ENCODE data around the gene JUN. TPM values are rescaled to one million over a fixed set of nuclear protein-coding genes. Genes with fewer than 3 reads are reported as not detected.
"Not testable (repeated sequence)": the region's sequence is repeated elsewhere in the genome, so short reads cannot be mapped to it uniquely, and the experiment has no call there.

JUN gene
- total RNA-seq, 1 experiment from 2014 or later: 36.6 TPM

DNA sequence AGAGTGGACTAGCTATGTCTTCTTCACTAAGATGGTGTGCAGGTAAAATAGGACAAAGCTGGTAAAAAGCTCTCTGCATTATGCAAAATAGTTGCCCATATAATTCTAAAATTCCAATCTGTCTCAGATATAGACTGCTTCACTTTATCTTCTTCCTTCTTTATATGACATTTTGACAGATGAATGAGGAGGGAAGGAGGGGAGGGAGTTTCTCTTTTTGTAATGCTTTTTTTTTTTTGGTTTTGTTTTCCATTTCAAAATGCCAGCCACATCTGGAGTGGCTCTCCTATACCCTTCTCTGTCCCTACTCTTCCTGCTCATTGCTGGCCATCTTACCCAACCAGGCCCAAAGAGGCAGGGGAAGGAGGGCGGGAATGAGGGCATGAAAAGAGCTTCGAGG lies 24.2 kb upstream of the JUN start:
- DNase-seq (ENCODE audit: low read depth): no peak

DNA sequence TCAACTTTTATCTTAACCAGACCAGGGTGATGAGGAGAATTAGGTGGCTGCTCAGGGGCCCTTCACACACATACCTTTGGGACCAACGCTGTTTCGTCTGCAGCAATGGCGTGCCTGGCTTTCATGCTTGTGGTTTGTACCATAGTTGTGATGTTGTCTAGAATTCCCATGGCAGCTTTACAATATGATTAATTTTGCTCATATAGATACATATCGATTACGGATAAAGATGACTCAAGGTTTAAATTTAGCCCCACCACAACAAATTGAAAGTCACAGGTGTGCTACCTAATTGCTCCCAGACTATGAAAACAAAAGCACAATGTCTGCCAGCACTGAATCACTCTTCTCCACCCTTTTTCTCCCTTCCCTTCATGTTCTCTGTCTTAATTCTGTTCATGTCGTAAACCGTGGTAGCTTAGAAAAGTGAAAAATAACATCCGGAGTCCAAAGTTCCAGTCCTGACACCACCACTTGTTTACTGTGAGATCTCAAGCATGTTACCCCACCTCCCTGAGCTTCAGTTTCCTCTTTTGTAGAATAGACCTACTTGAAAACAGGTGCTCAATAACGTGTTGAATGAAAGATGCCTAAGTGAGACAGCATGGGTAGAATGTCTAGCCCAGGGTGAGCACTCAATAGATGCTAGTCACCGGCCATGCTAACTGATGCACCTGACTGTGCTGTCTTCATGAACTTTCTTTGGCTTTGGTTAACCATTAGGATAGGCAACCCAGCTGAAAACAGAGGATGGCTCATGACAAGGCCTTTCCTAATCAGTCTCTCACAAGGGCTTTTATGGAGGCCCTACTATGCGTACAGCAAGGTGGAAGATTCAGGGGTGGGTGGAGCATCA lies 22.1 kb upstream of the JUN start:
- no peak for DNase-seq (ENCODE audit: low read depth)

DNA sequence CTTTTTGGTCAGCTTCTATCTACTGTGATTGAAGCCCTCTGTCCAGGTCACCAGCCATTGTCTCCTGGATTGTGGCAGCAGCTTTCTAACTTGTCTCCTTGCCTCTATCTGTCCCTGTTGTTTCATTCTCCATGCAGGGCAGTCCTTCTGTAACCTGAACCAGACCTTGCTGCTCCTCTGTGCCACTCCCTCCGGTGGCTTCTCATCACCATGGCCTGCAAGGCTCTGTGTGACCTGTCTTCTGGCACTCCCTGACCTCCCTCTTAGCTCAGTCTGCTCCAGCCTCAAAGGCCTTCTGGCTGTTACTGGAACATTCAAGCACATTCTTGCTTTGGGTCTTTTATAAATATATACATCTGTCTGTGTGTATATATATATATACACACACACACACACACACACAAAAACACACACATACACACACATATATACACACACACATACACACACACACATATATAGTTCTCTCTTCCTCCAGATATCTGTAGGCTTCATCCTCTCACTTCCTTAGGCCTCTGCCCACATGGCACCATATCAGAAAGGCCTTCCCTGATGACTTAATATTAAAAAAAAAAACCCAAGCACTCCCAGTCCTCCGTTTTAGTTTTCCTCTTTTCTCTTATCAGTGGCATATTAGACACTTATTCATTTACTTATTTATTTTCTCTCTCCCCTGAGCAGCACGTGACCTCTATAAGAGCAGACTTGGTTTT lies 21.2 kb upstream of the JUN start:
- no peak for DNase-seq (ENCODE audit: low read depth)

DNA sequence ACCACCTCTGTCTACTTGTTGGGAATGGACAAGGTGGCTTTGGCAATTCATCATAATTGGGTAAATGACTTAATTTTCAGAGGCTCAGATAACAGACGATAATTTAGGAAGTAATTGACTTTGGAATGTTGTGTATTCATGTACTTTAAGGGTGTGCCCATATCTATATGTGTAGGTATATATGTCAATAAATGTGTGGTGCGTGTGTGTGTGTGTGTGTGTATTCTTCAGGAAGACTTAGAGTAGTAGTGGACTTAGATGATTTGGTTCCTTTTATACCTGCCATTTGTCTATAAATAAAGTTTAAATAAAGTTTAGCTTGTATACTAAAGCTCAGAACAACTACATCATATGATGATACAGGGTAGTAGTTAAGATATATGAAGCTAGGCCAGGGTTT lies 20.0 kb upstream of the JUN start:
- no peak for DNase-seq (ENCODE audit: low read depth)

DNA sequence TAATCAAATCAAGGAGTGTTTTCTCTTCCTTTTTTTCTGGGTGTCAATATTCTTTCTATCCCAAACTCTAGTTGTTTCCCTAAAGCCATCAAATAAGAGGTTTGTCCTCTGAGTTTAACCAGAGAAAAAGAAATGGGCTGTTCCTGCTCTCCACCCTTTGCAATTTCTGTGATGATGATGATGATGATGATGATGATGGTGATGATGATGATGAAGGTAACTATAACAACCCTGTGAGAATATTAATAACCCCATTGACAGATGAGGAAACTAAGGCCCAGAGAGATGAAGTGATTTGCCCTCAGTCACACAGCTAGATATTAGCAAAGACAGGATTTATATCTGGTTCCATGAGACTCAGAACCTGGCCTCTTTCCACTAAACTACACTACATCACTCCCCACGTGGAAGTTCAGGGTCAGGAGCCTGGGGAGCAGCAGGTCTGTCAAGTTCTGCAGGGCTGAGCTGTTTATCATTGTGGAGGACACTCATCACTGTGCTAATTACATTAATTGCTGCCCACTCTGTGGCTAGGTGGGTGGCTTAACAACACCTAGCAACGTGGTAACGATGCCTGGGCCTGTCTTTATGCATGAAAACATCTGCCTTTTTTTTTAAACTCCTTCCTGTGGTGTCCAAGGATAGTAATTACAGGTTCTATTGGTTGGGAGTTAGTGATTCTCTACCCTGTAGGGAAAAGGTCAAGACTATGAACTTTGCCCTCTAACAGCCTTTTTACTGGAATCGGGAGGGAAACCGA lies 19.0 kb upstream of the JUN start:
- no peak for DNase-seq (ENCODE audit: low read depth)

DNA sequence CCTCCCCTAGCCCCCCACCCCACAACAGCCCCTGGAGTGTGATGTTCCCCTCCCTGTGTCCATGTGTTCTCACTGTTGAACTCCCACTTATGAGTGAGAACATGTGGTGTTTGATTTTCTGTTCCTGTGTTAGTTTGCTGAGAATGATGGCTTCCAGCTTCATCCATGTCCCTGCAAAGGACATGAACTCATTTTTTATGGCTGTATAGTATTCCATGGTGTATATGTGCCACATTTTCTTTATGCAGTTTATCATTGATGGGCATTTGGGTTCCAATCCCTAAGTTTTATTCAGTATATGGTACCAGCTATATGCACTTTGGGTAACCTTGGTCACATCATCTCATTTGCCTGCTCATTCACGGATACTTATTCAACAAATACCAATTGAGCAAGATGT lies 17.4 kb upstream of the JUN start:
- not testable (repeated sequence) for DNase-seq (ENCODE audit: low read depth)

DNA sequence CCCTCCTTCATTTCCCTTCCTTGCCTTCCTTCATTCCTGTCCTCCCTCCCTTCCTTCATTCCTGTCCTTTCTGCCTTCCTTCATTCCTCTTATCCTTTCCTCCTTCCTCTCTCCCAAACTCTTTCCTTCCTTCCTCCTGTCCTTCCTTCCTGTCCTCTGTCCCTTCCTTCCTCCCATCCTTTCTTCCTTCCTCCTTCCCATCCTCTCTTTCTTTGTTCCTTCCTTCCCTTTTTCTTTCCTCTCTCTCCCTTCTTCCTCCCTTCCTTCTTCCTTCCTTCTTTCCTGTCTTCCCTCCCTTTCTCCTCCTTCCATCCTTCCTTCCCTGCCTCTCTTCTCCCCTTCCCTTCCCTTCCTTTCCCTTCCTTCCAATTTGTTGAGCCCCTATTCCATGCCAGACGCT lies 15.8 kb upstream of the JUN start:
- DNase-seq (ENCODE audit: low read depth): no peak

DNA sequence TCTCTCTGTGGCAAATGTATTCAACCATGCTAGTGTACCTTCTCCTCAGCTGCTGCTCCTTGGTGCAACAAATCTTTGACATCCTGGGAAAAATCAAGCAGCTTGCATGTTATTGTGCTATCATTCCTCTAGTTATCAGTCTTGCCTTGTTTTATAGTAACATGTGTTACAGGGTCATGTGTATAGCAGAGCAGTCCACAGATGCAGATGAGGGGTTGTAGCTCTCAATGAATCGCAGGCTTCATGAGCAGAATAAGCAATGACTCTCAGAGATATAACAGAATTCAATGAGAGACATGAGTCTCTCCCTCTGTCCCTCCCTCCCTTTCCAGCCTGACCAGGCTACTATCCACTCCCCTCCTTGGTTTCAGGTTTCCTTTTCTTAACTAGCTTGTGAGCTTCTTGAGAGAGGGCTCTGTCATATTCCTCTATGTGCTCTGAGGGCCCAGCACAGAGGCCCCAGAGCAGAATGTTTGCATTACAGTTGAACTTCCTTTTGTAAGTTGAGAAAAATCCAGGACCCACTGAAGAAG lies 15.1 kb upstream of the JUN start:
- no peak for DNase-seq (ENCODE audit: low read depth)

DNA sequence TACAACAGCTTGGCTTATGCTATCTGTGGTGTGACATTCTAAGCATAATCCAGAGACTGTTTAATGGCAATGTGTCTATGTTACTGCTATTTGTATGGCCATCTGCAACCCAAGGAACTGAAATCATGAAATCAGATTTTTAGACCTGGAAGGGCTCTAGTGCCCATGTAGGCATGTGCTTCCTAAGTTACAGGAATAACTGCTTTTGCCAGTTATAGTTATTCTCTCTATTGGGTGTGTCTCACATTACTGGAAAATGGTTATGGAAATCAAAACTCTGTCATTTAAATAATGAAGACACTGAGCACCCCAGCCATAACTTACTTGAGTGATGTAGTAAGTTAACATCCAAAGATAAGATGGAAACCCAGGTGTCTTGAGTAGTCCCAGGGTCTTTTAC lies 12.6 kb upstream of the JUN start:
- DNase-seq (ENCODE audit: low read depth): no peak

DNA sequence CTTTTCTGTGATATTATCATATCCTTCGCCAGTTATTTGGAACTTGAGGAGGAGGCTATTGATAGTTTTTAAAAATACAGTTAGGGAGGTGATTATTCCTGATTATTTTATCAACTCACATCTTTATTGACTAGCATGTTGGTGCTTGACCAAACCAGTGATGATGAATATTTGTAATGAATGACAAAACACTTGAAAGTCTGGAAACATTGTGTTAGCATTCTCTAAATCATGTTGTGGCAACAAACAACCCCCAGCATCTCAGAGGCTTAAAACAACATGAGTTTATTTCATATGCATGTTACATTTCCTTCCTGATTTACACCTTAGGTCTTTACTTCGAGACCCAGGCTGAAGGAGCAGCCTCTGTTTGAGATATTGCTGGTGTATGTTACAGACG lies 10.7 kb upstream of the JUN start:
- no peak for DNase-seq (ENCODE audit: low read depth)

DNA sequence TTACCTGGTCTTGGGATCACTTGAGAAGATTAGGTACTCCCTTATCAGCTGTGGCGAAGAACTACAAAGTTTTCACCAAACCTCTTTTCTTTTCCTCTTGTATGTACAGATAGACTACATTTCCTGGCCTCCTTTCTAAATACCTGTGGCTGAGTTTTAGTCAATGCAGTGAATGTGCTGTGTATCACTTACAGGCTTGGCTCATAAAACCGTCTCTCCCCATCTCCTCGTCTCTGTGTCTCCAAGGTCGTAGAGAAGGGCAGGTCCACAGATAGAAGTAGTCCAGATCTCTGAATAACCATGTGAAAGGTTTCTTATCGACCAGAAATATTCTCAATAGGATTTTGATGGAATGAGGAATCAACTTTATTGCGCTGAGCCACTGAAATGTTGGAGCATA lies 9.0 kb upstream of the JUN start:
- no peak for DNase-seq (ENCODE audit: low read depth)

DNA sequence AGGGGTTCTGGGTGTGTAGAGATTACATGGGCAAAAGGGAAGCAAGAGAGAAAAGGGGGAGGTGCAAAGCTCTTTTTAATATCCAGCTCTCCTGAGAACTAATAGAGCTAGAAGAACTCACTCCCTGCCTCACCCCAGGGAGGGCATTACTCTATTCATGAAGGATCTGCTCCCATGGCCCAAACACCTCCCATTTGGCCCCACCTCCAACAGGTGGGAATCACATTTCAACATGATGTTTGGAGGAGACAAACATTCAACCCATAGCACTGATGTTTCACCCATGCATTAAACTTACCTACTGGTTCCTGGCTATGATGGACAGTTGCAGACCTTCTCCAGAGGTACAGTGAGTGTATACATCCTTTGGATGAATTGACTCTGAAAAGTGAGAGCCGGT lies 7.3 kb upstream of the JUN start:
- no peak for DNase-seq (ENCODE audit: low read depth)

DNA sequence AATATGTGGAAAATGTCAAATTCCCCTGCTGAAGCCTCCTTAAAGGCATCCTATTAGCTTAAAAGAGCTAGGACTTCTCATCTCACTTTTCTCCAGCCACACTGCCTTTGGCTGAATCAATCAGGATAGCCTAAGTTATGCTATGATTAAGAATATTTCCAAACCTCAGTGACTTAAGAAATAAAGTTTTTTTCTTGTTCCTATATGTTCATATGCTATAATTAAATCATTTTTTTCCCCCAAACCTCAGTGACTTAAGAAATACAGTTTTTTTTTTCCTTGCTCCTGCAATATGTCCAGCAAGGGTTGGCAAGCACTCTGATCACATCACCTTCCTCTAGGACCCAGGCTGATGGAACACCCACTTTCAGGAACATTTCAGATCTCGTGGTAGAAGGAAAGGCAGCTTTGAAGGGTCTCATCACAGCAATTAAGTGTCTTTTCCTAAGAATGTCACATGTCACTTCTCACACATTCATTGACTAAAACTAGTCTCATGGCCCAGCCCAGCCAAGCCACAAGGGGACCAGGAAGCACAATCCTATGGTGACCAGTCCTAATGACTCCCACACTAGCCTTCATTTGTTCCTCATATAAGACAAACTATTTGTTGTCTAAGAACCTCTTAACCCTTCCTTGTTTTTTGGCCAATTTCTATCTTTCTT lies 6.3 kb upstream of the JUN start:
- no peak for DNase-seq (ENCODE audit: low read depth)

DNA sequence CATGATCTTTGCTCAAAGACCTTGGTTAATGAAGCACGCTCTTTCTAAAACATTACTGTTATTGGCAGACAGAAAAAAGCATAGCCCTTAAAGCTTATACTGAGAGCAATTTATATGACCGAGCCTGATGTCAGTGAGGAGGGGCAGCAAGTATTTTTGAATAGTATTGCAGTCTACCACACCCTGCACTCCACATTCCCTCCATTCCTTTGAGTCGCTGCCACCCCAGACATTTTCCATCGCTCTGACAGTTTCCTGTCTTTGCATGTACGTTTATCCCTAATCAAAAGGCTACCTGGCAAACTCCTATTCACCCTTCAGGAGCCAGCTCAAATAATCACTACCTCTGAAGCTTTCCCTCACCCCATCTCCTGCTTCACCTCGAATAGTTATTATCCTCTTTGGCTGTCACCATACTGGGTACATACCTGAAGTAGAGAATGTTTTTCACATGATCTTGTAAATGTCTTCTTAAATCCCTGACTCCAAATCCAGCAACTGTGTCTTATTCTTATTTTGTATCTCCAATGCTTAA lies 5.5 kb upstream of the JUN start:
- no peak for DNase-seq (ENCODE audit: low read depth)

DNA sequence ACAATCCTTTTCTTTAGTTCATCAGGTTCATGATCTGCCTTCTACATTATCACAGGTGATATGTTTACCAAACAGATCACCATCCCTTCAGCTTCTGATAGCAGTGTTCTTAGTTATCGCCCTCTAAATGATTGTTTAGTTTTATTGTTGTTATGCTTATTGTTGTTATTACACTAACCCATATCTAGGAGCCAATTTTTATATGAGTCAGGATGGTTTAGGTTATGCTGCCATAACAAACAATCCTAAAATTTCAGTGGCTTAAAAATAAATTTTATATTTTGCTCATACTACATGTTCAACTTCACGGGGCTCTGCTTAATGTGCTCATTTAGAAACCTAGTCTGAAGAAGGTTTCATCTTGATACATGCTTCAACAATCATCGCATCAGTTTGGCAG lies 4.4 kb upstream of the JUN start:
- no peak for DNase-seq (ENCODE audit: low read depth)

DNA sequence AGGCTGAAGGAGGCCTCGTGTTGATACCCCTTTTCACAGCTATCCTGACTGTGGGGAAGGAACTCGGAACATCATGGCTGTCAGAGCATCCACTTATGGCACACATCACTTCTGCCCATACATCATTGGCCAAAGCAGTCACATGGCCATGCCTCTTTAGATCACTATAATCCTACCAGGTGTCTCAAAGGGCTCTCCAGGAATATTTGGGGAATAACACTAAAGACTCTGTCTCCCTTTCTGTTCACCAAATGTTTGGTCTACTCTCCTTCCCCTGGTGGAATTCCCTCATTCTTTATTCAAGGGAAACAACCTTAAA lies 3.0 kb upstream of the JUN start:
- no peak for DNase-seq (ENCODE audit: low read depth)

DNA sequence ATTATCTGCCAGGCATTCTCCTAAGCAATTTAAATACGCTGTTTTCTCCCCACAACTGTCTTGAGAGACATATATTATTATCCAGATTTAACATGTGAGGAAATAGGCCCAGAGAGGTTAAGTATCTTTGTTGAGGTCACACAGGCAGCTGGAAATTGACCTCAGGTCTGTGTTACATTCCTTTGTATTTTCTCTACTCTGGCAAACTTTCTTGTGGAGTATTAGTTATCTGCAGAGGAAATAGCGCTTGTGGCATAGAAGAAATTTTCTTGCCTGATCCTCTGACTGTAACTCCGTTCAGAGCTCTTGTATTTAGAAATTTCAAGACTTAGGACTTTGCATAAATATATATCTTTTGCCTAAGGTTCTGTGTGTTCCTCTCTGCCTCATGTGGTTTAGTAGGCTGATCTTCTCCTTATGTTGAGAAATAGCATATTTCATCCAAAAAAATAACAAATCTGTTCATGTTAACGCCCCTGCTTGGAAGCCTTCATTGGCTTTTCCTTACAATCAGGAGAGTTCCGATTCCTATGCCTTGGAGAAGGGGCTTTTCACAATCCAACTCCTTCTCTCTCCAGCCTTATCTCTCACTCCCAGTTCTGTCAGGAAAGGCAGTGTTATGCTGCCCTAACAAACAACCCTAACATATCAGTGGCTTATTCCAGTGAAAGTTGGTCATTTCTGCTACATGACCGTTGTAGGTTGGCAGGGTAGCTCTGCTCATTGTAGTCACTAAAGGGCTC lies 2.5 kb upstream of the JUN start:
- DNase-seq (ENCODE audit: low read depth): peak; percentile 32

DNA sequence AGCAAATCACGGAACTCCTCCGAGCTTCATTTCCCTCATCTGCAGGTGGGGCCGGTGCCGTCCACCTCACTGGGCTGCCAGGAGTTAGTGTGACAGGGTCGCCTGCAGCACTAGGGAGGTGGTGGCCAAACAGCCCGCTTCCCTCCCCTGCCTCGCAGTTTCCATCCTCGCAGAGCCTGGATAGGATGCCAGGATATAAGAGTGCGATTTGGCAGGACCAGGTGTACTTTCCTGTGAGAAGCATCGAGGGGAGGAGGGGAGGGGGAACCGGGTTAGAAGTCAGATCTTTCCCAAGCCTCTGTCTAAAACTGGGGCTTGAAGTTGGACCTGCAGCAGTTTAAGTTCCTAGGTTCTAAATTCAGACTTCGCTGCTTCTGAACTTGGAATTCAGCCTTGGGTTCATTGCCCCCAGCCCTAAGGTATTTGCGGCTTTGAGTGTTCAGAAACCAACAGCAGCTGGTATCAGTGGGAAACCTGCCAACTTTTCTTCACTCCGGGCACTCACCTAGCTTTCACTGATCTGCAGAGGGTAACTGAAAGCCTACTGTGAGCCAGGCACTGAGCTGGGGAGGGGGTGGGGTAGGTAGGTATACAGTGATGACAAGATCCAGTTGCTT lies 1.7 kb upstream of the JUN start:
- peak; percentile 83 for DNase-seq (ENCODE audit: low read depth)

DNA sequence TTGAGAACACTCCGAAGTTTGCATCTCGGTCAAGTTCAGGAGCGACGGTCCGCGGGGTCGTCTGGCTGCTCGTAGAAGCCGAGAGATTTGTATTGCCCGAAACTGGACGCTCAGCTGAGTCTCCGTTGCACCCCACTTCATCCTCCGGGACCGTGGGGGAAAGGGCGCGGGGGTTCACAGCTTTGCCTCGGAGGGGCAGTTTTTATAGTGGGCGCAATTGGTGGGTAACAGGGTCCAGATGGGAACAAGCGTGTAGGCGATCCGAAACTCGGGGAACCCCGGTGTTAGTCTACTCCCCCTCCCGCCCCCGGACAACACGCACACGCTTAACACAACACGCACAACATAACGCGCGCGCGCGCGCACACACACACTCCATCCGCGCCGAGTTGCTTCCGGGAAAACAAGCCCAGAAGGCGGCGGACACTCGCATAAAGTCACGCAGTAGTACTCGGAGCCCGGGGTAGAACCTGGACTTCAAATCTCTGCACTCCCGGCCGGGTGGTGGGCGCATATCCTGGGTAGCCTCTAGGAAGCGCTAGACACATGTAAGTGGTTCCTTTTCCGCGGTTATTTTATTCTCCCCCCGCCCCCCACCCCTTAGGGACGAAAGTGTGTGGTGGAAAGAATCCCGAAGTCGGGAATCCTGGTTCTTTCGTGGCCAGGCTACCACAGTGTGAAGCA lies 1.1 kb upstream of the JUN start:
- DNase-seq (ENCODE audit: low read depth): peak; percentile 92
